ENCODE measurements around the gene METTL25.

DNA sequence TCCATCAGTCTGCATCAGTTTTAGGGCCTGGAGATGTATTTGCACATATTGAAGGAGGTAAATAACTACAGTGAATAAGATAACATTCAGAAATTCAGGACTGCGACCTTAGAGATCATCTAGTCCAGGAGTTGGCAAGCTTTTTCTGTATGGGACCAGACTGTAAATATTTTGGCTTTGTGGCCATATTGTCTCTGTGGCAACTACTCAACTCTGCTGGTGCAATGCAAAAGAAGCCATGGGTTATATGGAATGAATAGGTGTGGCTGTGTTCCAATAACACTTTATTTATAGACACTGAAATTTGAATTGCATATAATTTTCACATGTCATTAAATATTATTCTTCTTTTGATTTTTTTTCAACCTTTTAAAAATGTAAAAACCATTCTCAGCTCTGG lies 156.6 kb downstream of the METTL25 start:
- TF ChIP-seq BHLHE40 (IDR thresholded peaks at IDR 0.05; ENCODE audit: borderline replicate concordance) (no peak), SP1 (IDR thresholded peaks at IDR 0.05) (no peak), FOXM1 (IDR thresholded peaks at IDR 0.05; ENCODE audit: borderline replicate concordance) (no peak), L3MBTL2 (conservative IDR thresholded peaks at IDR 0.05) (no peak), ELF4 (IDR thresholded peaks at IDR 0.05) (no peak), TARDBP (IDR thresholded peaks at IDR 0.05) (no peak), ARNT (IDR thresholded peaks at IDR 0.05) (no peak), SUZ12 (IDR thresholded peaks at IDR 0.05) (no peak)

All from HEK293T (cell line).